HUES48 (cell line): ENCODE data around the gene TSHZ2.
"Not testable (repeated sequence)": the region's sequence is repeated elsewhere in the genome, so short reads cannot be mapped to it uniquely, and the experiment has no call there.

Experiments
- H3K27ac ChIP-seq: one replicate; pipeline ENCODE4 v1.7.0; 2013; ENCODE audit warnings: low read depth, low read length, inconsistent platforms
- H3K27me3 ChIP-seq: 2 replicates; pipeline ENCODE4 v1.6.1; 2013; ENCODE audit warnings: mild to moderate bottlenecking, low read length; ENCODE audit not compliant: control insufficient read depth, insufficient read depth
- H3K36me3 ChIP-seq: 2 replicates; pipeline ENCODE4 v1.6.1; 2013; ENCODE audit warnings: low read length; ENCODE audit not compliant: control insufficient read depth, insufficient read depth
- H3K4me1 ChIP-seq: 2 replicates; pipeline ENCODE4 v1.6.1; 2013; ENCODE audit warnings: mild to moderate bottlenecking, low read length; ENCODE audit not compliant: control insufficient read depth, insufficient read depth
- H3K4me3 ChIP-seq: 2 replicates; pipeline ENCODE4 v1.5.1; 2013; ENCODE audit warnings: mild to moderate bottlenecking, low read depth, low read length
- H3K9ac ChIP-seq: 2 replicates; pipeline ENCODE4 v1.6.1; 2013; ENCODE audit warnings: mild to moderate bottlenecking, low read depth, low read length, moderate library complexity
- H3K9me3 ChIP-seq: 2 replicates; pipeline ENCODE4 v1.6.1; 2013; ENCODE audit warnings: low read length; ENCODE audit not compliant: control insufficient read depth, insufficient read depth

TSHZ2 gene

GRCh38 chr20:52964131-52964530, 8.0 kb upstream of the TSHZ2 start:
- Histone ChIP-seq H3K9me3 (no peaks in the 10 kb centered on the region), H3K27ac (no peak overlapping the region), H3K27me3 (no peaks in the 10 kb centered on the region), H3K4me3 (no peak overlapping the region), H3K9ac (no peak overlapping the region), H3K4me1 (no peaks in the 10 kb centered on the region), H3K36me3 (no peaks in the 10 kb centered on the region)

- no peaks in the 10 kb centered on the region for H3K9me3 ChIP-seq
- H3K4me1 ChIP-seq, result no peaks in the 10 kb centered on the region
- no peaks in the 10 kb centered on the region for H3K27me3 ChIP-seq
- no peak overlapping the region for H3K4me3 ChIP-seq
- H3K27ac ChIP-seq, result no peak overlapping the region
- H3K9ac ChIP-seq, result no peak overlapping the region
- H3K36me3 ChIP-seq, result no peaks in the 10 kb centered on the region
Observed at GRCh38 chr20:52965380-52965779, 6.8 kb upstream of the TSHZ2 start.

GRCh38 chr20:52965819-52966218, 6.3 kb upstream of the TSHZ2 start:
- Histone ChIP-seq H3K36me3 (no peaks in the 10 kb centered on the region), H3K27me3 (no peaks in the 10 kb centered on the region), H3K27ac (no peak overlapping the region), H3K9me3 (no peaks in the 10 kb centered on the region), H3K4me3 (no peak overlapping the region), H3K4me1 (no peaks in the 10 kb centered on the region), H3K9ac (no peak overlapping the region)

GRCh38 chr20:52966543-52966942, 5.6 kb upstream of the TSHZ2 start:
- not testable (repeated sequence) for H3K36me3 ChIP-seq, H3K4me1 ChIP-seq, H3K27ac ChIP-seq

GRCh38 chr20:52971498-52972189, 514 bp upstream of the TSHZ2 start:
- Histone ChIP-seq H3K4me3 (peak overlapping the region; percentile 97), H3K9ac (no peak overlapping the region), H3K4me1 (no peaks in the 10 kb centered on the region), H3K9me3 (no peaks in the 10 kb centered on the region), H3K27ac (no peak overlapping the region), H3K27me3 (peaks cover 35% of the 10 kb centered on the region), H3K36me3 (no peaks in the 10 kb centered on the region)

More at GRCh38 chr20:52966543-52966942, 5.6 kb upstream of the TSHZ2 start:
- not testable (repeated sequence) for H3K9me3 ChIP-seq, H3K27me3 ChIP-seq, H3K4me3 ChIP-seq, H3K9ac ChIP-seq

- no peak overlapping the region for H3K27ac ChIP-seq
- no peaks in the 10 kb centered on the region for H3K36me3 ChIP-seq
- H3K4me3 ChIP-seq, result peak overlapping the region; percentile 97
- peaks cover 35% of the 10 kb centered on the region for H3K27me3 ChIP-seq
- peaks cover 9% of the 10 kb centered on the region for H3K4me1 ChIP-seq
- H3K9me3 ChIP-seq, result no peaks in the 10 kb centered on the region
- H3K9ac ChIP-seq, result no peak overlapping the region
Observed at GRCh38 chr20:52972965-52973819, 1.0 kb downstream of the TSHZ2 start.

GRCh38 chr20:52974179-52974594, 2.0 kb downstream of the TSHZ2 start:
- Histone ChIP-seq H3K4me3 (no peak overlapping the region), H3K9me3 (no peaks in the 10 kb centered on the region), H3K27me3 (peaks cover 35% of the 10 kb centered on the region), H3K4me1 (peaks cover 10% of the 10 kb centered on the region), H3K9ac (no peak overlapping the region), H3K27ac (no peak overlapping the region), H3K36me3 (no peaks in the 10 kb centered on the region)

- Histone ChIP-seq H3K9ac (no peak overlapping the region), H3K9me3 (no peaks in the 10 kb centered on the region), H3K4me3 (no peak overlapping the region), H3K27ac (no peak overlapping the region), H3K4me1 (peaks cover 10% of the 10 kb centered on the region), H3K27me3 (peaks cover 35% of the 10 kb centered on the region), H3K36me3 (no peaks in the 10 kb centered on the region)
Observed at GRCh38 chr20:52975029-52975732, 3.0 kb downstream of the TSHZ2 start.

GRCh38 chr20:52975803-52976531, 3.8 kb downstream of the TSHZ2 start:
- Histone ChIP-seq H3K36me3 (no peaks in the 10 kb centered on the region), H3K27ac (no peak overlapping the region), H3K4me3 (no peak overlapping the region), H3K9me3 (no peaks in the 10 kb centered on the region), H3K4me1 (peaks cover 10% of the 10 kb centered on the region), H3K9ac (no peak overlapping the region), H3K27me3 (peaks cover 35% of the 10 kb centered on the region)

GRCh38 chr20:52978851-52979250, 6.7 kb downstream of the TSHZ2 start:
- peaks cover 14% of the 10 kb centered on the region for H3K27me3 ChIP-seq

More at GRCh38 chr20:52978851-52979250, 6.7 kb downstream of the TSHZ2 start:
- no peak overlapping the region for H3K27ac ChIP-seq
- no peaks in the 10 kb centered on the region for H3K36me3 ChIP-seq
- no peak overlapping the region for H3K4me3 ChIP-seq
- peaks cover 10% of the 10 kb centered on the region for H3K4me1 ChIP-seq
- no peaks in the 10 kb centered on the region for H3K9me3 ChIP-seq
- no peak overlapping the region for H3K9ac ChIP-seq
